22Rv1 (cell line): ENCODE data around the gene WIPI1.

Source experiments
- ZFX ChIP-seq: fragments of 450-650 bp; IDR thresholded peaks from 2 replicates; pipeline ENCODE4 v1.6.1; 2017; ENCODE audit warnings: antibody characterized with exemption, borderline replicate concordance
- TF ChIP-seq, protein P1 (sequence below): fragments of 450-650 bp; IDR thresholded peaks from 2 replicates; pipeline ENCODE4 v1.5.1; 2017; ENCODE audit warnings: mild to moderate bottlenecking

DNA sequence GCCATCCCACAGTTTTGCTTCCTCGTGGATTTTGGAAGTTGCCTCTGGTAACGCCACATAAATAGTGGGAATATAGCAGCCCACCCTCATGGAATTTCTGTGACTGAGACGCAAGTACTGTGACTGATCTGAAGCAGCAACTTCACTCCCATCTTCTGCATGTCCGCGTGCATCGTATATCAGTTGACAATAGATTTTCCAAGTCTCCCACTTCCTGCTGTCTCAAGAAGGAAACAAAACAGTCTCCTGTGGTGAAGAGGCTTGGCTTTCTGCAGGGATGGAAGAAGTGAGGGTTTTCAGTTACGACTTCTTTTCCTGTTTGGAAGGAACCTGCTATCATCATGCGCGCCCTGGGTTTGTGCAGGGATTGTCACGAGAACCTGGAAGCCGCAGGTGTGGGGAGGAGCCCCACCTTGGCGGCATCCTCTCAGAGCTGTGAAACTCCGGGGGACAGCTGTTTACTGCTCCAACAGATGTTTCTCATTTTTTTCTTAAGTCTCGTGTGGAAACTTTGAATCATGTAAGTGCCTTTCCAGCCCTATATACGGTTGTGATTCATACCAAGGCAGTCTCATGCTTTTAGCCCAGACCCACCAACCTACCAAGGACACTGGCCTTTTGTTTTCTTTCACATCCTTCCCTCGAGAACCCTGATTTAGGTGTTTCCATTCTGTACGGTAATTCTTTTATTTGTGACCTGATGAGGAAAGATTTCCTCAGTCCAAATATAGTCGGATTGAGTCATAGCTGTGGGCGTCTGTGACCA, 57.5 kb downstream of the WIPI1 start:
- TF ChIP-seq, protein P1, sequence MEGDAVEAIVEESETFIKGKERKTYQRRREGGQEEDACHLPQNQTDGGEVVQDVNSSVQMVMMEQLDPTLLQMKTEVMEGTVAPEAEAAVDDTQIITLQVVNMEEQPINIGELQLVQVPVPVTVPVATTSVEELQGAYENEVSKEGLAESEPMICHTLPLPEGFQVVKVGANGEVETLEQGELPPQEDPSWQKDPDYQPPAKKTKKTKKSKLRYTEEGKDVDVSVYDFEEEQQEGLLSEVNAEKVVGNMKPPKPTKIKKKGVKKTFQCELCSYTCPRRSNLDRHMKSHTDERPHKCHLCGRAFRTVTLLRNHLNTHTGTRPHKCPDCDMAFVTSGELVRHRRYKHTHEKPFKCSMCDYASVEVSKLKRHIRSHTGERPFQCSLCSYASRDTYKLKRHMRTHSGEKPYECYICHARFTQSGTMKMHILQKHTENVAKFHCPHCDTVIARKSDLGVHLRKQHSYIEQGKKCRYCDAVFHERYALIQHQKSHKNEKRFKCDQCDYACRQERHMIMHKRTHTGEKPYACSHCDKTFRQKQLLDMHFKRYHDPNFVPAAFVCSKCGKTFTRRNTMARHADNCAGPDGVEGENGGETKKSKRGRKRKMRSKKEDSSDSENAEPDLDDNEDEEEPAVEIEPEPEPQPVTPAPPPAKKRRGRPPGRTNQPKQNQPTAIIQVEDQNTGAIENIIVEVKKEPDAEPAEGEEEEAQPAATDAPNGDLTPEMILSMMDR, result no peak
- TF ChIP-seq ZFX, result no peak
